Dedifferentiated amniotic fluid mesenchymal stem cell (primary cell): ENCODE results near the gene TCEAL7.

Experiments used
- DNase-seq: peaks from one replicate; pipeline ENCODE4 v3.0.0-alpha.2; 2016; ENCODE audit errors: extremely low spot score

The TCEAL7 gene

DNA sequence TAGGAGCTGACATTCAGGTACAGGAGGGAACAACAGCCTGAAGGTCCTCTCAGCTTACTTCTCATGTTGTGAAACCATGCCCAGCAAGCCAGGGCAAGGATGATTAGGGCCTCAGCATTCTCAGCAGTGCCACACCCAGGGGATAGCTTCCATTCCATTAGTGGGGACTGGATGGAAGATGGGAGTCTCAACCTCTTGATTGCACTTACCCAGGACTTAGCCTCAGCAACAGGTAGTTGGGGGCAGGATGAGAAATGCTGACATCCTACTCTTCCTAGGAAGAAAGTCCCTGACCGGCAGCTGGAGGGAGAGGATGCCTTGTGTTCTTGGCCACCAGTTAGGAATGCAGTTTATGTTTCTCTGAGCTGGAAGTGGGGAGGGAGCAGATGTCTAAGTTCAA, 37.5 kb downstream of the TCEAL7 start:
- no peak for DNase-seq

GRCh38 chrX:103369479-103369878, 39.4 kb downstream of the TCEAL7 start:
- no peak for DNase-seq

DNA sequence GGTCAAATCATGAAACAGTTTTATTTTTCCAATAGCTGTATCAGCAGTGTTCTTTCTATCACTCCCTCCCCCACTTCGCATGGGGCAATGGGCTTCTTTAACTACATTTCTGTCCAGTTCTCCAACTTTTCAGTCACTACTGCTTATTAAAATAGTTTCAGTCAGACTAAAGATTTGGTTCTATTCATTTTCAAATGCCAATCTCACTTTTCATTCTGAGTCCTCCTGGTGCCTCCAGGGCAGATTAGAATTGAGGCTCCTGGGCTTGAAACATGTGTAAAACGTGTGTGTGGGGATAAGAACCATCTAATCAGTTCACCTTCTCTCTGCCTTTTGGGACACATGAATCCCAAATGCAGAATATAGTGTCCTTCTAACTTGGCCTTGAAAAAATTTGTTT, 42.8 kb downstream of the TCEAL7 start:
- DNase-seq: no peak

GRCh38 chrX:103373581-103373980, 43.5 kb downstream of the TCEAL7 start:
- no peak for DNase-seq

DNA sequence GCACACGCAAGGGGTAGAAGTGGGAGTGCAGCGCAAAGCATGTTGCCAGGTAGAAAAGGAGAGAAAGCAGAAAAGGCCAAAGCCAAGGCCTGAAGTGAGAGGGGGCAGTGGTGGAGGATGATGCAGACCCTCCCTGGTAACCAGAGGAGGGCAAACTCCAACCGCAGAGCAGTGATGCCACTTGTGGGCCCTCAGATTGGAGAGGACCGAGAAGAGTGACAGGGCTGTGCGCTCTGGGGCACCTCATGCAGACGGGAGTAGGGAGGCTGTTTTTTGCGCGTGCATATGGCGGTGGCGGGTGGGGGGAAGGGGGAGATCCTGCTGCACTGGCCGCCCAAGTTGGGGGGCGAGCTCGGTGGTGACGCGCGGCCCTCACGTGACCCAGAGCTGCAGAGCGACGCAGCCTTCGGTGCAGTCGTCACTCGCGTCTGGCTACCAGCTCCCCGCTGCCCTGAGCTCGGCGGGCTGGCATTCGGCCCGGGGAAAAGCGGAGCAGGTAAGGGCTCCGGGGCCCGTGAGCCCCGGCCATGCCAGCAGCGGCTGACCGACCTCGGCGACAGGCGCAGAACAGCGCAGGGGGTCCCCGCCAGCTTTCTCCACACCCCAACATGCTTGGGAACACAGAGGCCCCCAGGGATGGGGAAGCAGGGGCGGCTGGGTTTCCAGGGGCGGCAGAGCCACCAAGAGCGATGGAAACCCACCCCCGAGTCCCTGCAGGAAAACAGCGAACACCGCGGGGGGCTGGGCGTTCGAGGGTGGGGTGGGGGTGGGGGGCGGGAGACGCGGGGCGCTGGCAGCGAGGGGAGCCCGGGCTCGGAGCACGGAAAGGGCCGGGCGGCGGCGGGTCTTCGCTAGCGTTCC, 46.3 kb downstream of the TCEAL7 start, which contains the start of gene BEX3:
TSS of gene BEX3 (plus strand) at position 421 of the 861 bp plus-strand sequence. CDS start 984 bp downstream, outside the sequence.
- DNase-seq: no peak

GRCh38 chrX:103376979-103377324, 46.9 kb downstream of the TCEAL7 start:
- no peak for DNase-seq

DNA sequence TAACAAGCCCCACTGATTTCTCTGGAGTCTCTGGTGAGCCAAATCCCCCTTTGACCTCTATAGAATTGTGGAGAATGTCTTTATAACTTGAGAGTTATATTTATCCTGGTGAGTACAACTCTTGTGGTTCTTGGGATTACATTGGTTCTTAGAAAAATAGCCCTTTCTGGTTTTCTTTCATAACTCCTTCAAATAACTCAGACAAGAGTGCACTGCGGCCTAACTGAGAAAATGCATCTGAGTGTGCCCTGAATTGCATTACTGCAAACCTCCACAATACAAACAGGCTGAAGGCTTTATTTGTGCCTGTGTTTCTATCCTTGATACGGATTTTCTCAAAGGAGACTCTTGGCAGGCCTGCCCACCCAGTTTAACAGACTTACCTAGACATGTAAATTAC, 49.0 kb downstream of the TCEAL7 start:
- no peak for DNase-seq
